Keratinocyte (primary cell): Measurements from ENCODE around the gene HDLBP. TPM values are rescaled to one million over a fixed set of nuclear protein-coding genes. Genes with fewer than 3 reads are reported as not detected.

Experiments
- DNase-seq: peaks from one replicate; pipeline ENCODE4 v3.0.0-alpha.2; 2011; ENCODE audit warnings: low read depth, missing footprints, low spot score
- FAIRE-seq: peaks from 2 replicates; lab custom pipeline; 2011; peaks lifted over from hg19 to GRCh38; lab: Jason Lieb, UNC
- H2AFZ ChIP-seq: 2 replicates; pipeline ENCODE4 v1.6.0; 2012; ENCODE audit warnings: low read length, control low read depth, inconsistent platforms; ENCODE audit not compliant: control insufficient read depth
- H3K27ac ChIP-seq: 2 replicates; pipeline ENCODE4 v1.5.1; 2011; ENCODE audit warnings: low read length; ENCODE audit not compliant: control insufficient read depth, insufficient read depth
- H3K27me3 ChIP-seq: 3 replicates; pipeline ENCODE4 v1.6.0; 2011; ENCODE audit warnings: low read length; ENCODE audit not compliant: control insufficient read depth, insufficient read depth; ENCODE audit errors: extremely low read depth
- H3K36me3 ChIP-seq, 2 experiments: 2 replicates in 1 of 2; 3 replicates in 1 of 2; pipeline ENCODE4 v1.5.1; 2011; ENCODE audit warnings: low read length in 2 of 2, mild to moderate bottlenecking in 1 of 2; ENCODE audit not compliant: control insufficient read depth in 2 of 2, insufficient read depth in 2 of 2; ENCODE audit errors: extremely low read depth in 1 of 2
- H3K4me1 ChIP-seq: 3 replicates; pipeline ENCODE4 v1.5.1; 2011; ENCODE audit warnings: low read length; ENCODE audit not compliant: control insufficient read depth, insufficient read depth; ENCODE audit errors: extremely low read depth
- H3K4me2 ChIP-seq: 3 replicates; pipeline ENCODE4 v1.6.0; 2011; ENCODE audit warnings: low read depth, low read length; ENCODE audit not compliant: control insufficient read depth, insufficient read depth; ENCODE audit errors: extremely low read depth
- H3K4me3 ChIP-seq, 3 experiments: fragments of 200-600 bp in 1 of 3; sonication (generic) in 1 of 3; 2 replicates in 2 of 3; 3 replicates in 1 of 3; pipeline ENCODE4 v1.5.1; 2011 to 2016; ENCODE audit warnings: low read length in 3 of 3, mild to moderate bottlenecking in 3 of 3, control low read depth in 2 of 3, inconsistent platforms in 1 of 3, low read depth in 1 of 3, mixed read lengths in 1 of 3, mixed run types in 1 of 3, moderate library complexity in 1 of 3; ENCODE audit not compliant: control insufficient read depth in 2 of 3, insufficient read depth in 2 of 3; ENCODE audit errors: extremely low read depth in 1 of 3
- H3K79me2 ChIP-seq: 2 replicates; pipeline ENCODE4 v1.6.0; 2012; ENCODE audit warnings: low read length; ENCODE audit not compliant: control insufficient read depth, insufficient read depth
- H3K9ac ChIP-seq: 3 replicates; pipeline ENCODE4 v1.6.0; 2011; ENCODE audit warnings: low read length; ENCODE audit not compliant: control insufficient read depth, insufficient read depth; ENCODE audit errors: extremely low read depth
- H3K9me1 ChIP-seq: 3 replicates; pipeline ENCODE4 v1.6.0; 2011; ENCODE audit warnings: low read length; ENCODE audit not compliant: control insufficient read depth, insufficient read depth; ENCODE audit errors: extremely low read depth
- H3K9me3 ChIP-seq: 2 replicates; pipeline ENCODE4 v1.5.1; 2012; ENCODE audit warnings: low read depth, low read length; ENCODE audit not compliant: control insufficient read depth
- H4K20me1 ChIP-seq: 3 replicates; pipeline ENCODE4 v1.6.0; 2011; ENCODE audit warnings: low read length; ENCODE audit not compliant: control insufficient read depth, insufficient read depth; ENCODE audit errors: extremely low read depth
- CTCF ChIP-seq, 3 experiments: IDR thresholded peaks in 1 of 3; conservative IDR thresholded peaks in 1 of 3; optimal IDR thresholded peaks in 1 of 3; 2 replicates in 2 of 3; 3 replicates in 1 of 3; pipeline versions ENCODE3 to v1.5.1; 2011; ENCODE audit warnings: low read length in 3 of 3, mild to moderate bottlenecking in 3 of 3, moderate library complexity in 2 of 3, control low read depth in 1 of 3, inconsistent platforms in 1 of 3; ENCODE audit not compliant: insufficient read depth in 2 of 3; ENCODE audit errors: extremely low read depth in 1 of 3
- EZH2 ChIP-seq: IDR thresholded peaks from one replicate; pipeline ENCODE4 v1.6.1; 2012; ENCODE audit warnings: inconsistent platforms, mild to moderate bottlenecking, low read length, moderate library complexity
- dilution Hi-C: fragments of 300-500 bp; cut with MboI; formaldehyde crosslinking; loops from one replicate; pipeline ENCODE4 v1.7.0; 2020; ENCODE audit warnings: low sequenced_read_pairs; ENCODE audit not compliant: extremely low pct_ligation_motif_present
- polyA plus RNA-seq, 5 experiments: library from polyadenylated mRNA; depleted of rRNA in 3 of 5; stranded (reverse) in 3 of 5; stranded (forward) in 1 of 5; unstranded in 1 of 5; fragments of >200 nt; gene quantifications; 1 replicate in 1 of 5; 2 replicates in 3 of 5; 3 replicates in 1 of 5; pipeline versions ENCODE4 v1.2.1 to v1.2.3, GENCODE V29; 2011 to 2012; ENCODE audit warnings: missing spikeins in 2 of 5, low read depth in 1 of 5, low replicate concordance in 1 of 5

HDLBP gene
- polyA plus RNA-seq, 1 donor (not counting 4 experiments of a cell fraction or from before 2014, with no cell fraction given), result 289 TPM

- Histone ChIP-seq H3K4me3 (peak overlapping the region; percentile 68 to 99 (median 83)), H3K9me1 (peaks cover 4% of the 10 kb centered on the region), H3K27ac (peak overlapping the region; percentile 92), H3K9me3 (no peaks in the 10 kb centered on the region), H3K79me2 (peaks cover 92% of the 10 kb centered on the region), H4K20me1 (peaks cover 11% of the 10 kb centered on the region), H3K36me3 (peaks cover 0 to 15% of the 10 kb centered on the region in 2 experiments), H3K4me1 (peaks cover 43% of the 10 kb centered on the region), H3K9ac (peak overlapping the region; percentile 100), H3K4me2 (peak overlapping the region; percentile 99), H2AFZ (no peak overlapping the region), H3K27me3 (no peaks in the 10 kb centered on the region)
- FAIRE-seq (no peak), DNase-seq (no peak)
- no peak for TF ChIP-seq CTCF (optimal IDR thresholded peaks at IDR 0.05 in 1 of 3, IDR thresholded peaks at IDR 0.05 in 1 of 3, conservative IDR thresholded peaks at IDR 0.05 in 1 of 3; ENCODE audit: extremely low read depth in 1 of 3, insufficient read depth in 2 of 3, low read length in 3 of 3)
- no peak for TF ChIP-seq EZH2
- dilution Hi-C loops, result no loop called here
These were observed 1.9 kb upstream of the HDLBP start for GRCh38 chr2:241317391-241317790.

- DNase-seq (no peak), FAIRE-seq (no peak)
- H2AFZ ChIP-seq, result no peak overlapping the region
- dilution Hi-C loops, result no loop called here
- H3K79me2 ChIP-seq, result peaks cover 92% of the 10 kb centered on the region
- peaks cover 48% of the 10 kb centered on the region for H3K4me1 ChIP-seq
- H4K20me1 ChIP-seq, result peaks cover 14% of the 10 kb centered on the region
- H3K4me3 ChIP-seq, result peak overlapping the region; percentile 68 to 99 (median 83)
- peaks cover 4% of the 10 kb centered on the region for H3K9me1 ChIP-seq
- H3K36me3 ChIP-seq, result peaks cover 0 to 15% of the 10 kb centered on the region in 2 experiments
- TF ChIP-seq CTCF (optimal IDR thresholded peaks at IDR 0.05 in 1 of 3, IDR thresholded peaks at IDR 0.05 in 1 of 3, conservative IDR thresholded peaks at IDR 0.05 in 1 of 3; ENCODE audit: extremely low read depth in 1 of 3, insufficient read depth in 2 of 3, low read length in 3 of 3) (no peak), EZH2 (no peak)
- H3K27me3 ChIP-seq, result no peaks in the 10 kb centered on the region
- peak overlapping the region; percentile 100 for H3K9ac ChIP-seq
- H3K27ac ChIP-seq, result peak overlapping the region; percentile 92
- peak overlapping the region; percentile 99 for H3K4me2 ChIP-seq
- no peaks in the 10 kb centered on the region for H3K9me3 ChIP-seq
These were observed 1.4 kb upstream of the HDLBP start for GRCh38 chr2:241316825-241317224.
